COLO668 (cell line): Measurements from ENCODE around the gene FBXO8.
A peak's percentile ranks its signal among the peaks of the same experiment; 100 is the strongest.
"Not testable (repeated sequence)": the region's sequence is repeated elsewhere in the genome, so short reads cannot be mapped to it uniquely, and the experiment has no call there.

Experiments
- DNase-seq: peaks from one replicate; lab custom pipeline; 2025; ENCODE audit not compliant: unreplicated experiment; lab: John Stamatoyannopoulos, UW

The FBXO8 gene

DNA sequence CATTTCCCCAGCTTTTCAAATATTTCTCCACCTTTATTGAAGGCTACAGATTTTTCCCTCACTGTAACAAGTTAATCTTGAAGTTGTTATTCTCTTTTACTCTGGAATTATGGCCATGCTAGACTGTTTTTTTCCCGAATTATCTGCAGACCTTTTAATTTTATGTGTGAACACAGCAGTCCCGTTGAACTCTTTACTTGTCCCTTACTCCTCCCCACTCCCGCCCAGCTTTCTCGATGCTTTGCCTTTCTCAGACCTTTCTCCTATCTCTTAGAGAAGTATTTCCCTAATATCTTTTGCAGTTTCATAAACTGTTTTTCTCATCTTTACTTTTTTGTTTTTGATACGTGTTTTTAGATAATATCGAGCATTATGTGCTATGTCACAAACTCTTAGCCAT, 1.0 kb upstream of the FBXO8 start:
- no peak for DNase-seq

DNA sequence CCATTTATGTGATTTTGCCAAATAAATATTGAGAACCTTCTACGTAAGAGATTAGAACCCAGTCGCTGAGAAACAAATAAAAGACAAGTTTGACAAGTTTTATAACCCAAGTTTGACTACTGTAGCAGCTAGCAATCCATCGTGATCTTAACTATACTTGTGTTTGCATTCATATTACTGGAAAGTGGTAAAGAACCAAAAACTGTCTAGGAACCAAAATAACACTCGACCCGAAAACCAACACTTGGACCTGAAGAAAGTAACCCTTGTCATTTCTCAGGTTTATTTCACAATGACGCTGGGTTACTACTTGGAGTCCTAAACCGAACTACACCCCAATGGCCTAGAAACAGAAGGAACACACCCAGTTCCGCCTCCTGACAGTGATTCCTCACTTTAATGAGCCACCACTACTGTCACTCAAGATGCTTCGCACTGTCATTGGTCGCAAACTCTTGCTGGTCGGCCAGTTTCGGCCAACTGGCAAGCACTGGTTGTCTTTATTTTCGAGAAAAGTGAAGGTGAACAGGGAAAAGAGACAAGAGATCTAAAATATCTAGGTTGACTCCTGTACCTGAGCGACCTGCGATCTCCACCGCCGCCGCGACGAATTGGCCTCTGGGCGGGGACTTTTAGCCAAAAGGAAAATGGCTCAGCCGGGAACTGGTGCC, 496 bp downstream of the FBXO8 start:
- peak; percentile 74 for DNase-seq

DNA sequence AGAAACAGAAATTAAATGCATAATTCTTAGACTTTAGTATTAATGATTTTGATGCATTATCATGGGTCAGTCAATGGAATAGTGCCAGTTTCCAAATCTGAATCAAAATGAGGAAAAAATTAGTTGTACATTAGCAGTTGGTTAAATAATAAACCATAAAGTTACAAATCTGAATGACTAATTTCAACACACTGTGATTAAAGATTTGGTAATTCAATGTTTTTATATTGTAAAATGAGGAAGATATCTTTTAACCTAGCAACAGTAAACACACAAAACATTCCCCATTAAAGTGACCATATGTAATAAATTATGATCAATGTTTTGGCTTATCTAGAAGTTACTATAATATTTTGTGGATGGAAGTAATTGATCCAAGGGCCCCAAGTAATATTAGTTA, 1.6 kb downstream of the FBXO8 start:
- no peak for DNase-seq

DNA sequence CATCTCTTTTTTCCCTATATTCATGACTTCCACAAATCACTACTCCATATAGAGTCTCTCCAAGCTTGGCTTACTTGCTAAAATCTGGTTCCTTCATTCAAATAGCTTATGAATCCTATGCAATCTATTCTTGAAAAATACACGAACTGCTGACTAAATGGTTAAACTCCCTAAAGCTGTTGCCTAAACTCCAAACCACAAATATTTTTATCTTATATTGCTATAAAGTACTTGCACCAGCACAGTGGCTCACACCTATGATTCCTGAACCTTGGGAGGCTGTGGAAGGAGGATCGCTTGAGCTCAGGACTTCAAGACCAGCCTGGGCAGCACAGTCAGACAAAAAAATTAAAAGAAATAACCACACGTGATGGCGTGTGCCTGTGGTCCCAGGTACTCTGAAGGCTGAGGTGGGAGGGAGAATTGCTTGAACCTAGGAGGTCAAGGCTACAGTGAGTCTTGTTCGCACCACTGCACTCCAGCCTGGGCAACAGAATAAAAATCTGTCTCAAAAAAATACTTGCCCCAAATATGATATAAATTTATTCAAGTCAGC, 2.2 kb downstream of the FBXO8 start:
- DNase-seq = no peak

DNA sequence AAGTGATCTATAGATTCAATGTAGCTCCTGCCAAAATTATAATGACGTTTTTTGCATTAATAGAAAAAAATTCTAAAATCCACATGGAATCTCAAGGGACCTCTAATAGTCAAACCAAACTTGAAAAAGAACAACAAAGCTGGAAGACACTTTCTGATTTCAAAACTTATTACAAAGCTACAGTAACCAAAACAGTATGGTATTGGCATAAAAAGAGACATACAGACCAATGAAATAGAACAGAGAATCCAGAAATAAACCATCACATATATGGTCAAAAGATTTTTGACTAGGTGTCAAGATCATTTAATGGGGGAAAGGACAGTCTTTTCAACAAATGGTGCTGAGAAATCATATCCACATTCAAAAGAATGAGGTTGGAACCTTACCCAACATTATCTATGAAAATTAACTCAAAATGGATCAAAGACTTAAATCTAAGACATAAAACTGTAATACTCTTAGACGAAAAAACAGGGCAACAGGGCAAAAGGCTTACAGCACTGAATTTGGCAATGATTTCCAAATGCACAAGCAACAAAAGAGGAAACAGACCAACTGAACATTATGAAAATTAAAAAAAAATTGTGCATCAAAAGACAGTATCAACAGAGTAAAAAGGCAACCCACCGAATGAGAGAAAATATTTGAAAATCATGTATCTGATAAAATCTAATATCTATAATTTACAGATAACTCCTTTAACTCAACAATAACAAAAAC, 3.9 kb downstream of the FBXO8 start:
- no peak for DNase-seq

DNA sequence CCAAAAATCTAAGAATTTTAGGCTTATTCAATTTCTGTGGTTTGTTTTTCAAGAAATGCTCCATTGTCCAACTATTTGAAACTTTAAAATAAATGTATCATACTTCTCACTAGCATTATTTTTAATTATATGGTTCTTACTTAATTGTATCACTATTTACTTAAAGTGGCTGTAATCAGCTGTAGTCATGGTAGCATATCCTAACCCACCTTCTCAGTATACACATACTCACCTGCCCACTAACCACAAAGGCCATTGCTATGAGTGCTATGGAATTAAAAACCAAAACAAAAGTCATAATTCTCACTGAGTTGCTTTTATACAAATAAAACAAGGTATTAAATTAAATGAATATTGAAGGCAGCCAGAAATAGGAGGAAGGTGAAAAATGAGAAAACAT, 5.0 kb downstream of the FBXO8 start:
- DNase-seq = no peak

DNA sequence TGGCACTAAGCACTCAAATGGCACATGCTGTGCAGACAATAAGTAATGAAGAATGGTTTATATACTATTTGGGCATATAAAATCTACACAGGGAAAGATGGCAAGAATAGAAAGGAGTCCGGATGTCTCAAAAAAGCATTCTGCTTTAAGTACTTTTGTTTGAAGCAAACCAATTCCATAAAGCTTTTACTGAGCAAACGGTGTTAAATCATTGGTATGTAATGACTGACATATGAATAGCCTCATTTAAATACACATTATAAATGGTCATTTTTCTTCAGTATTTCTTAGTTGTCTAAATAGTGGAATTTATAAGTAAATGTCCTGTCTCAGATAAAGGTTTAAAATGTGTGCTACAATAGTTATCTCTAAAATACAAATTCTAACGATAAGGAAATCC, 6.0 kb downstream of the FBXO8 start:
- no peak for DNase-seq

DNA sequence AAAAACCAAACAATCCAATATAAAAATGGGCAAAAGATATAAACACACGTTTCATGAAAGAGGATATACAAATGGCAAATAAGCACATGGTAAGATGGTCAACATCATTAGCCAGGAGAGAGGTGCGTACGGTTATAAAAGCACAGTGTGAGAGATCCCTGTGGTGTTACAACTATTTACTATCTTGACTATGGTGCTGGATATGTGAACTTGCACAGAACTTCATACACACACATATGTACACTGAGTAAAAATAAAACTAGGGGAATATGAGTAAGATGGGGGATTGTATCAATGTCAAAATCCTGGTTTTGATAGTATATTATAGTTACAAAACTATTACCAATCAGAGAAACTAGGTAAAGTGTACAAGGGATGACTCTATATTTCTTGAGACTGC, 8.4 kb downstream of the FBXO8 start:
- no peak for DNase-seq

DNA sequence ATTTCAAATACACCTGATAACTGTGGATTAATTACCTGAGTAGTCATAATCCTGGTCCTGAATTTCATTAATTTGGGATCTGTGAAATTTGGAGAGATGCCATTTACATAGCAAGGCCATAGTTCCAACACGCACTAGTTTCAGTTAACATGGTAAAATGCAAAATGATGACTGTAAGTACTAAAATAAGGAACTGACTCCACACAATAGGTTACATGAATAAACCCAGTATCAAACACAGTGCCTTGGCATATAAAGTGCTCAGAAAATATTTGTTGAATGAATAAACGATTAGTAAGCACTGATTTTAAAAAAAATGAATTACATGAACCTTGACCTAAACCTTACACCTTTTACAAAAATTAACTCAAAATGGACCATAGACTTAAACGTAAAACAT, 9.0 kb downstream of the FBXO8 start:
- no peak for DNase-seq

DNA sequence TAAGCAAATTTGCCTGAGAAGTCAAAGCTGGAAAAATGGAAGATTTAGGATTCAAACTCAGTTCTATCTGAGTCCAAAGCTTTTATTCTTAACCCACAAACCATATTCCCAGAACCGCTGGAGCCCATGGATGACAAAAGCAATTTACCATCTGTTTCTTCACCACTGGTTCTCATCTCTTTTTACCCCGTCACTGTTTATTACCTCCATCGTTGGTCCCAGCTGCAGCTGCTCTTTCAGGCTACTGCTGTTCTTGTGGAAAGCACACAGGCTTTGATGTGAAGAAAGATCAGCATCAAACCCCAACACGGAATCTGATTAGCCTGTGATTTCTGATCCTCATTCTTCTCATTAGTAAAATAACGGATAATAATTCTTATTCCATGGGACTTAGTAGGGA, 9.5 kb downstream of the FBXO8 start:
- DNase-seq = no peak

DNA sequence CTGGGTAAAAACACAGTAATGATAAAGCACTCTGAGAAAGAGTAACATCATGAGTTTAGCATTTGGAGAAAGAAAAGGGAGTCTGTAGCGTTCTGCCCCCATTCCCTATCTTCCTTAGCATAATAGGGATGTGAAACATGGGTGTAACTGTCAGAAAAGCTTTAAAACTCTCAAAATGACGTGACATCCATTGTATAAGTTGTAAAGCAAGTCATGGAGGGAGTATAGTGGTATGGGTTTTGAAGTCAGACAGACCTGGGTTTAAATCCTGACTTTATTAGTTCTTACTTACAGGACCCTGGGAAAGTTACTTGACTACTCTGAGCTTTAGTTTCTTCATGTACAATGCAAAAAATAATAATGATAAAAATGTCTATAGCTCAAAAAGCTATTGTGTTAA, 17.1 kb downstream of the FBXO8 start:
- no peak for DNase-seq

DNA sequence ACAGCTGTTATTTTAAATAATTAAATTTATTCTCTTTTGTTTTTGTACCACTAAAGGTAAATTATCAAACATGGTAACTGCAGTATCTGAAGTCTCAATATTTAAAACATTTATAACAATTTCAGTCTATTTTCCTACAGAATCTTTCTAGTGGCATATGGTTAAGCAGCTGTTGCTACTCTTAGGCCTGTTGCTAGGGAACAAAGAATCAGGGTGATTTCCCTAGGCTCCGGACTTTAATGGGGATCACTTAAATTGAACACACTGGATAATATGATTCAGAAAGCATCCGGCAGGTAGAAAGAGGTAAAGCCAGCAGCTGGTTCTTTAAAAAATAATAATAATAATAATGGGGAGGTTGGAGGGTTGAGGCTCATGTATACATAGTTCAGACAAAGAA, 17.6 kb downstream of the FBXO8 start:
- DNase-seq = no peak

DNA sequence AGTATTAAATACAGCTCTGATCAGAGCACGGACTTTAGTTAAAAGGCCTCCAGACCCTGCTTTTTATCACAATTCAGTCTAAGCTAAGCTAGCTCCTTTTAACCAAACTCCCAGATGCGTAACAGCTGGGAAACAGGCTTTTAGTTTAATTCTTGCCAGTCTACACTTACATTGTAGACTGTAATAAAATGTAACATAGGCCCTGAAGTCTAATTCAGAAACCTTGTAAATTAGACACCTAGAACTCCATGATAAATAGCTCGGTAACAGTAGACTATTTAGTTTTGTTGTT, 20.1 kb downstream of the FBXO8 start:
- DNase-seq = no peak

DNA sequence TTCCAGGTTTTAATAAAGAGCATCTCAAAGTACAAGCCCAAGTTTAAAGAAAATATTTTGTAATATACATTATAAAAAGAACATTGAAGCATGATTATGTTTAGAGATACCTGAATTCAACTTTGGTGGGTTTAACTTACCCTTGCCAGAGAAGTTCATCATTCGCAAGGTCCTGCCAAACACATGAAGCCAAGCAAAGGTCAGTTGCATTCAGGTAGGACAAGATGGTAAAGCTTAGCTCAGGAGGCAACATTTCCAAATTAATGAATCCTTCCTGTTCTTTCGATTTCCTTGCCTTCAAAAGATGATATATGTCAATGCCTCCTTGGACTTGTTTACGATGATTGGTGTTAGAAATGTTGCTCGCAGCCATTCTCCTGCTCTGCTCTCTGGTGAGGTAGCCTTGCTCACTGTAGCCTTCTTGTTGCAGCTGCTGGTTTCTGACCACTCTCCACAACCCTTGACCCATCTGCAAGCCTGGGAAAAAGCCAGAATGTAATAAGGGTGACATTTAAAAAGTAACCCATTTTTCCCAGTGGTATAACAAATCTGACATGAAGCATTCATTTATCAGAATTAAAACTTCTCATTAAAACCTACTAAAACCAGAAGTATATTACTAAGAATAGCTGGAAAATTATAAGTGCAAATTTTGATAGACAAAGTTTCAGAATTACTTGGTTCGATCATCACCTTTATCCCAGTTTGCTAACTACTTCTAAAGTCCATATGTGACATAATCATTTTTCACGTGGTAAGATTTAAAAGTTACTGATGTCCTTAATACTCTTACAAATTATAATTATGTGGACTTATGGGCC, 20.6 kb downstream of the FBXO8 start:
- DNase-seq = no peak

DNA sequence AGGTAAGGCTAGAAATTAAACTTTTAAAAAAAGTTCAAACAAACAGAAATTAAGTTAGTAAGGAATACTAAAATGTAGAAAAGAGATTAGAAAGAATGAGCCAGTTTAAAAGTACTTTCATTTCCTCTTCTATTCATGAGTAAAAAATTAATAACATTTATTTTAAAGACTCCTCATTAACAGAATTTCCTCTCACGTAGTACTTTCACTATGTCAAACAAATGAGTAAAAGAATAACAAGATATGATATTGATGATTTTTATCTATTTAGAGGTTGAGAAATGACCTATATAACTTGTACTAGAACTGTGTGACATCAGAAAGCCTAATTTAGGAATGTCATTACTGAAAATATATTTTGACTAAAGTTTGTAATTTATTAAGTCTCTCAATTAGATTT, 22.0 kb downstream of the FBXO8 start:
- DNase-seq = not testable (repeated sequence)

DNA sequence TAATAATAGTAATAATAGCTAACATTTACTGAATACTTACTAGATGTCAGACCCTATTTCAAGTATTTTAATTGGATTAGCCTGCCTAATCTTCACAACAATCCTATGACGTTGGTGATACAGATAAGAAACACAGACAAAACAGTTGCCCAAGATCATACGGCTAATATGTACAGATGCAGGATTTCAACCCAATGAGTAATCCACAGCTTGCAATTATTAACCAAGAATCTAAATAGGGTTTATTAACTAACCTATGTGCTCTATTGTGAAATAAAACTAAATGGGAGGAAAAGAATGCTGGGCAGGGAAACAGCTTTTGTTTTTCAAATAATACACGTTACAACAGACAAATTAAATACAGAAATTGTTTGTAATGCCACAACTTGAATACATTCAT, 23.4 kb downstream of the FBXO8 start:
- DNase-seq = no peak

DNA sequence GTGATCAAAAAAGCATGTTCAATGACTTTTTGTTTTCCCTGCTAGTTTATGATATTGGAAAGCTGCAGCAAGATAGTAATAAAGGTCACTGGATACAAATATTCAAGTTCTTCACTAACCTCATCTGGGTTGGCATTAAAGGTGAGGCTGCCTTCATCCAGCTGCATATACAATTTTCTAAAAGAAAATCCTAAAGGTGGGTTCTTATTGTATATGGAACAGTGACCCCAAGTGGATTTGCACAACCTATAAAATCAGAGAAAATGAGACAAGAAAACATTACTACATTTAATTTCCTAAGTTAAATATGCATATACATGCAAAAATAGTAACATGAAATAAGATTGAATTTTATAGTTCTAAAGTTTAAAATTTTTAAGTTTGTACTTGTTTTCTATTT, 23.9 kb downstream of the FBXO8 start:
- no peak for DNase-seq

DNA sequence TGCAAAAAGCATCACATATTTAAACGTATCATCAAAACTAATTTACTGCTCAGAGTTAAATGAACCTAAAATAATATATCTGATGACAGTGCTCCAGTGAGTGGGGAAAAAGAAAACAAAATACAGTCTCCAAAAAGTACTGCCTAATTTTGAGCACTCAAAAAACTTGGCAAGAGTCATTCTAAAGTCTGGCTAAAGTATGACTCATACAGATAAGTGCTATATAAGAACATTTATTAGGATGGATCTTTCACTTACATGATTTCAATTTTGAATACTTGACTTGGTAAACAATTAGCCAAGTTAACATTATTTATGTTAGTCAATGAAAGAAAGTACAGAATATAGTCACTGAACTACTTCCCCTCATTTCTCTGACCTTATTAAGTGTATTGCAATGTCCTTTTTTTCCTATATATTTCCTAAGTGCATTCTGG, 27.2 kb downstream of the FBXO8 start:
- DNase-seq = no peak

DNA sequence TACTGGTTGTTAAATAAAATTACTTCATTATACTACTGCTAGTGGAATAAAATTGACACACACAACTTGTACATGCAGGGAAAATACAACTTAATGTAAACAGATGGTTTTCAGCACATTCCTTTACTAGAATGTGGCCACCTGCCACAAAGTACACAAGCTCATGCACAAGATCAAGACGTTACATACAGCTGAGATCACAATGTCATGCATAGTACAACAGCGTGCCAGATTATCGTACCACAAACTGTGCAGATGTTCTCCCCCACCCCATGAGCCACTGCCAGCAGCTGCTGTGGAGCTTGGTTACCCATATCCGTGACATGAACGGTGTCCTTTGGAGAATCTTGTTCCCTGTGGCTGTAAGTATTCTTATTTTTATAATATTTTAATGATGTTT, 27.7 kb downstream of the FBXO8 start:
- peak; percentile 10 for DNase-seq

DNA sequence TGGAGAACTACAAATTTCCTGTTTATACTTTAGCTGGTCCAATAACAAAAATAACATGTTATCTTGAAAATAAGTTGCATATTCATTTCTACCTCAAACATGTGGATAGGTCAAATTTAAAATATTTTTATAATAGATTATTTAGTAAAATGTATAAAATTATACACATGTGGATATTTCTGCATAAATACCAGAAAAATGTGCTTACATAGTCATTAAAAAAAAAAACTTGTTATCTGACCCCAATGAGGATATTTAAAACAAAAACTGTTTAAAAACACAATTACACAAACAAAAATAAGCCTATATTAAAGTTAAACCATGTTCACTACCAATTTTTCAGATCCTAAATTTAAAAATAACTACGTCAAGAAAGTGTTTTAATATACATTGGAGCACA, 28.1 kb downstream of the FBXO8 start:
- DNase-seq = no peak

DNA sequence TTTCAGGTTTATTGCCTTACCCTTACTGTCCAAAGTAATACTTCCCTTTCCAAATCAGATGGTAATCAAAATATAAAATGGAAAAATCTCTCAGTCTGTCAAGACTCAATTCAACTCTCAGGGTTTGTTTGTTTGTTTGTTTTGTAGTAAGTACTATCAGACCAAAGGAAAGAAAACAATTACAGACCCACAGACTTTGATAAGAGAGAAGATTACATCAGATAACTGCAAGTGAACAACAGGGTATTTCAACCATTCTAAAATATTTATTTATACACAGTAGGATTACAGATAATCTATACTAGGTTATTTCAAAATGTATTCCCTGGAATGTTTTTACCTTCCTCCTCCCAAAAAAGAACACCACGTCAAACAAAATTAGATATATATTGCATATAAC, 28.9 kb downstream of the FBXO8 start:
- DNase-seq = no peak

DNA sequence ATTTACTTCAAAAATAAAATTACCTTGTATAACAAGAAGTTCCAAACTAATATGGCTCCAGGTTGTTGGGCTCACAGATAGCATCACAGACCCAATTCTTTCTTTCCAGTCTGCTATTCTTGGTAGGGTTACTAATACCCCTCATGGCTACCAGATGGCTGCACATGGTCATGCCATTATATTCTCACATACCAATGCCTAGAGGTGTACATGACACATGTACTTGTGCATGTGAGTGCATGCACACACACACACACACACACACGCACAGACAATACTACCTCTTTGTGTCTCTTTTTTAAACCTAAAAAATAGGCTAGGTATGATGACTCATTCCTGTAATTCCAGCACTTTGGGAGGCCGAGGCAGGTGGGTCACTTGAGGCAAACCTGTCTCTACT, 31.1 kb downstream of the FBXO8 start:
- DNase-seq = no peak
